Vagina (tissue), 2 donors: ENCODE data around the gene COPS9. TPM values are rescaled to one million over a fixed set of nuclear protein-coding genes. Genes with fewer than 3 reads are reported as not detected.

Source experiments
- DNase-seq, 2 donors: peaks; one replicate each; pipeline ENCODE4 v3.0.0-alpha.2; 2017; ENCODE audit errors: extremely low spot score in 2 of 2
- H3K27ac ChIP-seq: fragments of 200-600 bp; sonication (generic); one replicate; pipeline ENCODE4 v1.5.1; 2019
- H3K27me3 ChIP-seq: fragments of 200-600 bp; sonication (generic); one replicate; pipeline ENCODE4 v1.5.1; 2019
- H3K36me3 ChIP-seq, 2 donors: fragments of 200-600 bp; sonication (generic); one replicate each; pipeline ENCODE4 v1.5.1; 2017 to 2019
- H3K4me1 ChIP-seq: fragments of 200-600 bp; sonication (generic); one replicate; pipeline ENCODE4 v1.5.1; 2019
- H3K4me3 ChIP-seq, 2 donors: fragments of 200-600 bp; sonication (generic); 1 replicate in 1 of 2; 2 replicates in 1 of 2; pipeline ENCODE4 v1.5.1; 2016 to 2019
- H3K9me3 ChIP-seq: fragments of 200-600 bp; sonication (generic); one replicate; pipeline ENCODE4 v1.5.1; 2019
- POLR2A ChIP-seq, 2 donors: fragments of 450-650 bp; IDR thresholded peaks; one replicate each; pipeline ENCODE4 v1.6.1; 2017; ENCODE audit warnings: antibody characterized with exemption in 2 of 2, mild to moderate bottlenecking in 2 of 2, moderate library complexity in 2 of 2
- POLR2AphosphoS5 ChIP-seq, 2 donors: sonication (generic); formaldehyde crosslinking; IDR thresholded peaks; one replicate each; pipeline ENCODE4 v1.9.0; 2017; ENCODE audit warnings: antibody characterized with exemption in 2 of 2, mild to moderate bottlenecking in 2 of 2, low read depth in 1 of 2; ENCODE audit not compliant: insufficient read depth in 1 of 2
- intact Hi-C: fragments of 100-400 bp; cut with DNase I; formaldehyde crosslinking; loops from one replicate; pipeline ENCODE4 v1.15.1; 2023
- total RNA-seq: library from RNA; depleted of rRNA; stranded (reverse); fragments of >200 nt; gene quantifications from one replicate; pipeline ENCODE4 v1.2.3, GENCODE V29; 2016
- TF ChIP-seq, protein P1 (sequence below), 3 experiments: fragments of 450-650 bp in 2 of 3; fragments of 200-600 bp in 1 of 3; sonication (generic) in 1 of 3; IDR thresholded peaks; one replicate each; pipeline ENCODE4 v1.5.1; 2017 to 2019; ENCODE audit warnings: antibody characterized with exemption in 3 of 3, mild to moderate bottlenecking in 2 of 3, moderate library complexity in 2 of 3

COPS9 gene
- total RNA-seq, 1 donor from 2014 or later = 170 TPM

DNA sequence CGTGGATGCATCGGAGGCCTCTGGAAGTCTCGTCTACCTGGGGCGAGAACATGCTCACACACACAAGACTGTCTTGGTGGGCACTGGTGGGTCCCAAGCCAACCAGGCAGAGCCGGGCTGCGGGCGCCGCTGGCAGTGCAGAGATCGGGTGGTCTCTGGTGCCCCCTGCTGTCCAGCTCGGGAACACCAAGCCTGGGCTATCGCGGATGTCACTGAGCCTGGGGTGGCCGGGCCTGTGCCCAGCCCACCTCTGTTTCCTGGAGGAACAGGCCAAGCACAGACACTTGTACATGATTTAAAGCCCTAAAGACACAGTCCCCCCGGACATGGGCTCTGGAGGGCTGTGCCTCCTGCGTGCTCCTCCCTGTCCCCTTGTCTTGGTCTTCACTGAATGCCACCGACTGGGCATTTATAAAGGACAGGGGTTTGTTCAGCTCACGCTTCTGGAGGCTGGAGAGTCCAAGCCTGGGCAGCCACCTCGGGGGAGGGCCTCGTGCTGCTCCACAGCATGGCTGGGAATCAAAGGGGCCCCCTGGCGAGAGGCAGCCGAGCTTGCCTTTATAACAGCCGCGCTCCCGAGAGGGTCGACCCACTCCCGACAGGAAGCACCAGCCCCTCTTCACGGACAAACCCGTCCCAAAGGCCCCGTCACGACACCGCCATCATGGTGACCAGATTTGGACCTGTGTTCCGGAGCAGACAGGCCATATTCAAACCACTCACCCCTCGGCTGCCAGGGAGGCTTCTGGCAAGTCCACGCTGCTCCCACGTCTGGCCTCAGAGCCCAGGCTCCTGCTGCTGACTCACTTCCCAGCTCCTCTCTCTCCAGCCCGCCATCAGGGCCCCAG, 7.9 kb upstream of the COPS9 start:
- no peaks in the 10 kb centered on the region for H3K27me3 ChIP-seq
- DNase-seq = no peak
- no peaks in the 10 kb centered on the region for H3K4me1 ChIP-seq

DNA sequence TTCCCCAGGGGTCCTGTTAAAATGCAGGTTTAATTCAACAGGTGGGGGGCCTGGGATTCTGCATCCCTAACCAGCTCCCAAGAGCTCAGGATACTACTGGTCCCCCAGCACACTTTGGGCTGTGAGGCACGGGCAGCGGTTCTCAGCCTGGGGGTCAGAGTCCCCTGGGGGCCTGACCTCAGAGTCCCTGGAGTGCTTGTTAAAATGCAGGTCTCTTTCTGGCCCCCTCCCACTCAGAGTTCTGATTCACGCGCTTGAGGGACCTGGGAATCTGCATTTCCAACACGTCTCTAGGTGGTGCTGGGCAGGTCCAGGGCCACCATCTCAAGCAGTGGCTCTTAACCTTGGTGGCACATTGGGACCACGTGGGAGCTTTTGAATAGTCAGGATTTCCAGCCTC, 7.2 kb upstream of the COPS9 start:
- DNase-seq = no peak
- no peak overlapping the region for H3K27ac ChIP-seq
- H3K9me3 ChIP-seq = no peaks in the 10 kb centered on the region
- H3K27me3 ChIP-seq = no peaks in the 10 kb centered on the region
- no peak for TF ChIP-seq POLR2AphosphoS5 (IDR thresholded peaks at IDR 0.05; ENCODE audit: insufficient read depth in 1 of 2, low read depth in 1 of 2)
- TF ChIP-seq POLR2A (IDR thresholded peaks at IDR 0.05) = no peak
- TF ChIP-seq, protein P1, sequence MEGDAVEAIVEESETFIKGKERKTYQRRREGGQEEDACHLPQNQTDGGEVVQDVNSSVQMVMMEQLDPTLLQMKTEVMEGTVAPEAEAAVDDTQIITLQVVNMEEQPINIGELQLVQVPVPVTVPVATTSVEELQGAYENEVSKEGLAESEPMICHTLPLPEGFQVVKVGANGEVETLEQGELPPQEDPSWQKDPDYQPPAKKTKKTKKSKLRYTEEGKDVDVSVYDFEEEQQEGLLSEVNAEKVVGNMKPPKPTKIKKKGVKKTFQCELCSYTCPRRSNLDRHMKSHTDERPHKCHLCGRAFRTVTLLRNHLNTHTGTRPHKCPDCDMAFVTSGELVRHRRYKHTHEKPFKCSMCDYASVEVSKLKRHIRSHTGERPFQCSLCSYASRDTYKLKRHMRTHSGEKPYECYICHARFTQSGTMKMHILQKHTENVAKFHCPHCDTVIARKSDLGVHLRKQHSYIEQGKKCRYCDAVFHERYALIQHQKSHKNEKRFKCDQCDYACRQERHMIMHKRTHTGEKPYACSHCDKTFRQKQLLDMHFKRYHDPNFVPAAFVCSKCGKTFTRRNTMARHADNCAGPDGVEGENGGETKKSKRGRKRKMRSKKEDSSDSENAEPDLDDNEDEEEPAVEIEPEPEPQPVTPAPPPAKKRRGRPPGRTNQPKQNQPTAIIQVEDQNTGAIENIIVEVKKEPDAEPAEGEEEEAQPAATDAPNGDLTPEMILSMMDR (IDR thresholded peaks at IDR 0.05) = no peak
- H3K36me3 ChIP-seq = no peaks in the 10 kb centered on the region
- H3K4me1 ChIP-seq = no peaks in the 10 kb centered on the region
- intact Hi-C loops = loop anchor here (5.0 kb wide), 1 partner anchor 274 kb away; no protein-coding TSS in a partner anchor
- H3K4me3 ChIP-seq = no peak overlapping the region

More for the DNA sequence above, 7.9 kb upstream of the COPS9 start:
- no peak overlapping the region for H3K27ac ChIP-seq
- TF ChIP-seq POLR2A (IDR thresholded peaks at IDR 0.05) (no peak), POLR2AphosphoS5 (IDR thresholded peaks at IDR 0.05; ENCODE audit: insufficient read depth in 1 of 2, low read depth in 1 of 2) (no peak)
- TF ChIP-seq, protein P1 (IDR thresholded peaks at IDR 0.05) = peak; percentile 83 to 90 (median 88)
- no peak overlapping the region for H3K4me3 ChIP-seq
- H3K36me3 ChIP-seq = no peaks in the 10 kb centered on the region
- intact Hi-C loops = loop anchor here (5.0 kb wide), 1 partner anchor 273 kb away; no protein-coding TSS in a partner anchor
- H3K9me3 ChIP-seq = no peaks in the 10 kb centered on the region

DNA sequence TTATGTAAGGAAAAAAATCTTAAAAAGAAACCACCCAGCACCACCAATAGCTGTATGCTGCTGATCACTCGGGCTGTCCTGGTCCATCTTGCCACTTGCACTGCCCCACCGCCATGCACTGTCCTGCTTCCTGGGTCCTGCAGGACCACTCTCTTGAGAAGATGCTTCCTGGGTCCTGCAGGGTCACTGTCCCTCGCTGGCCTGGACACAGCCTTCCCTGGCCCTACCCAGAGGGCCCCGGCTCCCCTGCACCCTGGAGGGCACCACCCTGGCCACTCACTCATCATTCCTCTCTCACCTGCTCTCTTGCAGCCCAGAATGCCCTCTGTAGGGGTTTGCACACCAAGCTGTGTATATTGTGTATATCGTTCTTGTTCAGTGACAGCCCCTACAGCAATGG, 6.8 kb upstream of the COPS9 start:
- Histone ChIP-seq H3K9me3 (no peaks in the 10 kb centered on the region), H3K36me3 (no peaks in the 10 kb centered on the region), H3K27ac (no peak overlapping the region), H3K4me3 (no peak overlapping the region), H3K4me1 (no peaks in the 10 kb centered on the region), H3K27me3 (no peaks in the 10 kb centered on the region)
- intact Hi-C loops = loop anchor here (5.0 kb wide), 1 partner anchor 274 kb away; no protein-coding TSS in a partner anchor
- DNase-seq = no peak
- no peak for TF ChIP-seq POLR2AphosphoS5 (IDR thresholded peaks at IDR 0.05; ENCODE audit: insufficient read depth in 1 of 2, low read depth in 1 of 2)
- TF ChIP-seq POLR2A (IDR thresholded peaks at IDR 0.05) = no peak

DNA sequence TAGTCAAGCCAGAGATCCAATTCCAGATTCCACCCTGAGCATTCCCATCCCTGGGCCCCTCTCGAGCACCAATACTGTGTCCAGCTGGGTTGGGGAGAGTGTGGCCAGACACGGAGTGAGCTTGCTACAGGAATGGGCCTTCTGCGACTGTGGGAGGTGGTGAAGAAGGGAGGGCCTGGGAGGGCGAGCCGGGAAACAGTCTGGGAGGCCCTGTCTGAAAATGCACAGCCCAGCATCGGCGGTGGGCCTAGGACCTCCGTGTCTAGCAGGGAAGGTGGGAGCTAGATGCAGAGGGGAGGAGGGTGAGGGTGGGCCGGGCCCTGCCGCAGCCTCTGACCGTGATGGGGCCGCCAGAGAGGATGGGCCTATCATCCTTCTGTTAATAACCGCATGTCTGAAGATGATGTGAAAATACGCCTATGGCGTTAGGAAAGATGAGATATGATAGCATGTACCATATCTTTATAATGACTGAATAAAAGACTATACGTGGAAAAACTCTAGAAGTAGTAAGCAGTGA, 6.2 kb upstream of the COPS9 start:
- no peaks in the 10 kb centered on the region for H3K36me3 ChIP-seq
- DNase-seq = no peak

DNA sequence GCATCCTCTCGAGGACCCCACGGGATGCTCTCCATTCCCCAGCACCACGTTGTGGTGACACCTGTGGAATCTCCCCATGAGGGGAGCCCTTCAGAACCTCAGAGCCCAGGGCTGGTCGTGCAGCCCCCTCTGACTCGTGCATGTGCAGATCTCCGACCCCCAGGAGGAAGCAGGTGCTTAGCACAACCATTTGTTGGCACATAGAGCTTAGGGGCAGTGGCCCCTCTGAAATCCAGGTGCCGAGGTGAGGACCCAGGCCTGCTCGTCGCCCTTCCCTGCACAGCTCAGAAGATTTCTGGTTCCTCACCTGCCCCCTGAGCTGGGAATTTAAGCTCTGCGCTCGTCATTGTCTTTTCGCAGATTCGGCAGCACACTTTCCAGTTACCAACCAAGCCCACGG, 5.6 kb upstream of the COPS9 start:
- no peaks in the 10 kb centered on the region for H3K4me1 ChIP-seq
- H3K27ac ChIP-seq = no peak overlapping the region
- DNase-seq = no peak
- no peak for TF ChIP-seq POLR2A (IDR thresholded peaks at IDR 0.05)
- TF ChIP-seq POLR2AphosphoS5 (IDR thresholded peaks at IDR 0.05; ENCODE audit: insufficient read depth in 1 of 2, low read depth in 1 of 2) = no peak
- TF ChIP-seq, protein P1 (IDR thresholded peaks at IDR 0.05) = no peak
- H3K27me3 ChIP-seq = no peaks in the 10 kb centered on the region
- no peak overlapping the region for H3K4me3 ChIP-seq
- no peaks in the 10 kb centered on the region for H3K9me3 ChIP-seq
- intact Hi-C loops = loop anchor here (5.0 kb wide), 1 partner anchor 276 kb away; no protein-coding TSS in a partner anchor
- H3K36me3 ChIP-seq = no peaks in the 10 kb centered on the region

More for the DNA sequence above, 6.2 kb upstream of the COPS9 start:
- H3K27ac ChIP-seq = no peak overlapping the region
- no peaks in the 10 kb centered on the region for H3K27me3 ChIP-seq
- TF ChIP-seq POLR2A (IDR thresholded peaks at IDR 0.05) = no peak
- TF ChIP-seq, protein P1 (IDR thresholded peaks at IDR 0.05) = no peak
- TF ChIP-seq POLR2AphosphoS5 (IDR thresholded peaks at IDR 0.05; ENCODE audit: insufficient read depth in 1 of 2, low read depth in 1 of 2) = no peak
- H3K4me1 ChIP-seq = no peaks in the 10 kb centered on the region
- H3K9me3 ChIP-seq = no peaks in the 10 kb centered on the region
- no peak overlapping the region for H3K4me3 ChIP-seq
- intact Hi-C loops = loop anchor here (5.0 kb wide), 1 partner anchor 275 kb away; no protein-coding TSS in a partner anchor
